Dendritic cell treated with granulocyte-macrophage colony-stimulating factor and Interleukin-4, amounts not matched to agents 40 ng/mL and 50 ng/mL, for 4 days (primary cell): ENCODE data around the gene PRKAR2B.

Experiments
- H3K27ac Mint-ChIP-seq: one replicate; pipeline ENCODE4 v1.8.0; 2022; ENCODE audit warnings: mild to moderate bottlenecking, mixed read lengths
- H3K27me3 Mint-ChIP-seq: one replicate; pipeline ENCODE4 v1.8.0; 2022; ENCODE audit warnings: mild to moderate bottlenecking, mixed read lengths
- H3K36me3 Mint-ChIP-seq: one replicate; pipeline ENCODE4 v1.8.0; 2022; ENCODE audit warnings: low read depth, mixed read lengths
- H3K4me1 Mint-ChIP-seq: one replicate; pipeline ENCODE4 v1.8.0; 2022; ENCODE audit warnings: low read depth, mixed read lengths
- H3K4me3 Mint-ChIP-seq: one replicate; pipeline ENCODE4 v1.8.0; 2022; ENCODE audit warnings: mild to moderate bottlenecking, moderate library complexity, mixed read lengths
- H3K9me3 Mint-ChIP-seq: one replicate; pipeline ENCODE4 v1.8.0; 2022; ENCODE audit warnings: mixed read lengths
- intact Hi-C: fragments of 100-400 bp; cut with micrococcal nuclease; formaldehyde crosslinking; loops from one replicate; pipeline ENCODE4 v1.15.0; 2022

Gene PRKAR2B

GRCh38 chr7:107044347-107045194, at the start of gene PRKAR2B:
TSS of gene PRKAR2B (plus strand) at chr7:107044705. CDS start at chr7:107044908, 203 bp downstream.
- H3K4me1 Mint-ChIP-seq: peaks cover 34% of the 10 kb centered on the region
- H3K27me3 Mint-ChIP-seq: peaks cover 3% of the 10 kb centered on the region
- intact Hi-C loops: loop anchor here (5.0 to 10.0 kb wide), 2 partner anchors 92 to 100 kb away; no protein-coding TSS in a partner anchor
- H3K36me3 Mint-ChIP-seq: peaks cover 7% of the 10 kb centered on the region
- H3K27ac Mint-ChIP-seq: peak within 1 kb of the TSS; percentile 86
- peak within 1 kb of the TSS; percentile 97 for H3K4me3 Mint-ChIP-seq
- H3K9me3 Mint-ChIP-seq: no peaks in the 10 kb centered on the region

GRCh38 chr7:106994833-106995232, 49.7 kb upstream of the PRKAR2B start:
- Mint-ChIP-seq H3K36me3 (no peaks in the 10 kb centered on the region), H3K4me3 (no peak overlapping the region), H3K27ac (no peak overlapping the region), H3K9me3 (no peaks in the 10 kb centered on the region), H3K27me3 (no peaks in the 10 kb centered on the region), H3K4me1 (peaks cover 15% of the 10 kb centered on the region)
- intact Hi-C loops: no loop called here

- intact Hi-C loops: no loop called here
- no peak overlapping the region for H3K27ac Mint-ChIP-seq
Observed at GRCh38 chr7:106997487-106998271, 46.8 kb upstream of the PRKAR2B start.

GRCh38 chr7:106999023-106999422, 45.5 kb upstream of the PRKAR2B start:
- intact Hi-C loops: no loop called here
- no peak overlapping the region for H3K27ac Mint-ChIP-seq
- peaks cover 7% of the 10 kb centered on the region for H3K4me1 Mint-ChIP-seq
- no peaks in the 10 kb centered on the region for H3K27me3 Mint-ChIP-seq
- no peaks in the 10 kb centered on the region for H3K9me3 Mint-ChIP-seq
- H3K36me3 Mint-ChIP-seq: no peaks in the 10 kb centered on the region
- no peak overlapping the region for H3K4me3 Mint-ChIP-seq

More at GRCh38 chr7:106997487-106998271, 46.8 kb upstream of the PRKAR2B start:
- Mint-ChIP-seq H3K9me3 (no peaks in the 10 kb centered on the region), H3K27me3 (no peaks in the 10 kb centered on the region), H3K36me3 (no peaks in the 10 kb centered on the region), H3K4me3 (no peak overlapping the region), H3K4me1 (peaks cover 10% of the 10 kb centered on the region)

- intact Hi-C loops: no loop called here
- H3K4me1 Mint-ChIP-seq: peaks cover 7% of the 10 kb centered on the region
- no peak overlapping the region for H3K4me3 Mint-ChIP-seq
- no peaks in the 10 kb centered on the region for H3K27me3 Mint-ChIP-seq
- no peak overlapping the region for H3K27ac Mint-ChIP-seq
- no peaks in the 10 kb centered on the region for H3K9me3 Mint-ChIP-seq
- H3K36me3 Mint-ChIP-seq: no peaks in the 10 kb centered on the region
Observed at GRCh38 chr7:107001490-107001889, 43.0 kb upstream of the PRKAR2B start.

GRCh38 chr7:107002126-107002525, 42.4 kb upstream of the PRKAR2B start:
- Mint-ChIP-seq H3K27me3 (no peaks in the 10 kb centered on the region), H3K9me3 (no peaks in the 10 kb centered on the region), H3K27ac (no peak overlapping the region), H3K4me3 (no peak overlapping the region), H3K36me3 (no peaks in the 10 kb centered on the region), H3K4me1 (peaks cover 7% of the 10 kb centered on the region)
- intact Hi-C loops: no loop called here

GRCh38 chr7:107002529-107002998, 41.9 kb upstream of the PRKAR2B start:
- no peaks in the 10 kb centered on the region for H3K9me3 Mint-ChIP-seq
- no peak overlapping the region for H3K4me3 Mint-ChIP-seq
- no peak overlapping the region for H3K27ac Mint-ChIP-seq
- intact Hi-C loops: no loop called here
- no peaks in the 10 kb centered on the region for H3K27me3 Mint-ChIP-seq
- no peaks in the 10 kb centered on the region for H3K36me3 Mint-ChIP-seq
- H3K4me1 Mint-ChIP-seq: peaks cover 7% of the 10 kb centered on the region

- Mint-ChIP-seq H3K4me1 (no peaks in the 10 kb centered on the region), H3K27ac (no peak overlapping the region), H3K9me3 (no peaks in the 10 kb centered on the region), H3K27me3 (no peaks in the 10 kb centered on the region), H3K36me3 (no peaks in the 10 kb centered on the region), H3K4me3 (no peak overlapping the region)
- intact Hi-C loops: no loop called here
Observed at GRCh38 chr7:107007007-107007891, 37.3 kb upstream of the PRKAR2B start.

- Mint-ChIP-seq H3K4me1 (no peaks in the 10 kb centered on the region), H3K27me3 (no peaks in the 10 kb centered on the region), H3K36me3 (no peaks in the 10 kb centered on the region), H3K27ac (no peak overlapping the region), H3K9me3 (no peaks in the 10 kb centered on the region), H3K4me3 (no peak overlapping the region)
- intact Hi-C loops: no loop called here
Observed at GRCh38 chr7:107007892-107008287, 36.6 kb upstream of the PRKAR2B start.

GRCh38 chr7:107009846-107010203, 34.7 kb upstream of the PRKAR2B start:
- no peaks in the 10 kb centered on the region for H3K9me3 Mint-ChIP-seq
- no peaks in the 10 kb centered on the region for H3K4me1 Mint-ChIP-seq
- H3K27me3 Mint-ChIP-seq: no peaks in the 10 kb centered on the region
- no peak overlapping the region for H3K27ac Mint-ChIP-seq
- intact Hi-C loops: no loop called here
- no peak overlapping the region for H3K4me3 Mint-ChIP-seq
- H3K36me3 Mint-ChIP-seq: no peaks in the 10 kb centered on the region

GRCh38 chr7:107012691-107013090, 31.8 kb upstream of the PRKAR2B start:
- no peak overlapping the region for H3K4me3 Mint-ChIP-seq
- no peak overlapping the region for H3K27ac Mint-ChIP-seq
- no peaks in the 10 kb centered on the region for H3K4me1 Mint-ChIP-seq
- no peaks in the 10 kb centered on the region for H3K36me3 Mint-ChIP-seq
- no peaks in the 10 kb centered on the region for H3K27me3 Mint-ChIP-seq
- H3K9me3 Mint-ChIP-seq: no peaks in the 10 kb centered on the region
- intact Hi-C loops: no loop called here

GRCh38 chr7:107014387-107015023, 30.0 kb upstream of the PRKAR2B start:
- Mint-ChIP-seq H3K27me3 (no peaks in the 10 kb centered on the region), H3K4me1 (no peaks in the 10 kb centered on the region), H3K4me3 (no peak overlapping the region), H3K9me3 (peaks cover 5% of the 10 kb centered on the region), H3K27ac (no peak overlapping the region), H3K36me3 (no peaks in the 10 kb centered on the region)
- intact Hi-C loops: no loop called here

- Mint-ChIP-seq H3K4me1 (no peaks in the 10 kb centered on the region), H3K27me3 (no peaks in the 10 kb centered on the region), H3K4me3 (no peak overlapping the region), H3K36me3 (no peaks in the 10 kb centered on the region), H3K27ac (no peak overlapping the region), H3K9me3 (peaks cover 5% of the 10 kb centered on the region)
- intact Hi-C loops: no loop called here
Observed at GRCh38 chr7:107016312-107016711, 28.2 kb upstream of the PRKAR2B start.
